Panc1 (cell line): ENCODE data around the gene CHST15.

Experiments
- POLR2AphosphoS5 ChIP-seq: IDR thresholded peaks from 2 replicates; pipeline ENCODE4 v1.6.1; 2012; ENCODE audit warnings: mild to moderate bottlenecking, low read depth, low read length, moderate library complexity
- SIN3A ChIP-seq: IDR thresholded peaks from 2 replicates; pipeline ENCODE4 v1.6.1; 2012; ENCODE audit warnings: low read depth, mild to moderate bottlenecking, low read length, moderate library complexity, borderline replicate concordance; ENCODE audit not compliant: insufficient read depth
- TF ChIP-seq, protein P1 (sequence below): fragments of 450-650 bp; IDR thresholded peaks from 2 replicates; pipeline ENCODE4 v1.5.1; 2017; ENCODE audit warnings: mild to moderate bottlenecking
- TF ChIP-seq, protein P2 (sequence below), 2 experiments: IDR thresholded peaks; 2 replicates each; pipeline ENCODE4 v1.6.1; 2011 to 2012; ENCODE audit warnings: low read depth in 2 of 2, control low read depth in 1 of 2, low read length in 1 of 2, mild to moderate bottlenecking in 1 of 2, moderate library complexity in 1 of 2; ENCODE audit not compliant: insufficient read depth in 1 of 2

DNA sequence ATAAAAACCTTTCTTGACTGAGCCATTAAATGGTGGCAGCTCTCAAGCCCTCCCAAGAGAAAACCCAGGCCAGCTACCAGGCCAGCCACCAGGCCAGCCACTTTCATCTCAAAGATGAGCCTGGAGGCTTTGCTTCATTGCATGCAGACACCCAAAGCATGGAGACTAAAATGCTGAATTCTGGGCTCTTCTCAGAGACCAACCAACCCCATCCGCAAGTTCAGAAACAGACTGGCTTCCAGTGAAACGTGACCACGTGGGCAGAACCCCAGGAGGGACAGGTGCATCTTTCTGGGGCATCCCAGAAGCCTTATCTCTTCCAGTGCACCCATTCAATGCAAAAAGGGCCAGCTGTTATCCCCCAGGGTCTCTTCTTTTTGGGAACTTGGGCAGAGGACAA is 20.9 kb downstream of the CHST15 start:
- TF ChIP-seq, protein P1, sequence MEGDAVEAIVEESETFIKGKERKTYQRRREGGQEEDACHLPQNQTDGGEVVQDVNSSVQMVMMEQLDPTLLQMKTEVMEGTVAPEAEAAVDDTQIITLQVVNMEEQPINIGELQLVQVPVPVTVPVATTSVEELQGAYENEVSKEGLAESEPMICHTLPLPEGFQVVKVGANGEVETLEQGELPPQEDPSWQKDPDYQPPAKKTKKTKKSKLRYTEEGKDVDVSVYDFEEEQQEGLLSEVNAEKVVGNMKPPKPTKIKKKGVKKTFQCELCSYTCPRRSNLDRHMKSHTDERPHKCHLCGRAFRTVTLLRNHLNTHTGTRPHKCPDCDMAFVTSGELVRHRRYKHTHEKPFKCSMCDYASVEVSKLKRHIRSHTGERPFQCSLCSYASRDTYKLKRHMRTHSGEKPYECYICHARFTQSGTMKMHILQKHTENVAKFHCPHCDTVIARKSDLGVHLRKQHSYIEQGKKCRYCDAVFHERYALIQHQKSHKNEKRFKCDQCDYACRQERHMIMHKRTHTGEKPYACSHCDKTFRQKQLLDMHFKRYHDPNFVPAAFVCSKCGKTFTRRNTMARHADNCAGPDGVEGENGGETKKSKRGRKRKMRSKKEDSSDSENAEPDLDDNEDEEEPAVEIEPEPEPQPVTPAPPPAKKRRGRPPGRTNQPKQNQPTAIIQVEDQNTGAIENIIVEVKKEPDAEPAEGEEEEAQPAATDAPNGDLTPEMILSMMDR, result no peak
- TF ChIP-seq, protein P2, sequence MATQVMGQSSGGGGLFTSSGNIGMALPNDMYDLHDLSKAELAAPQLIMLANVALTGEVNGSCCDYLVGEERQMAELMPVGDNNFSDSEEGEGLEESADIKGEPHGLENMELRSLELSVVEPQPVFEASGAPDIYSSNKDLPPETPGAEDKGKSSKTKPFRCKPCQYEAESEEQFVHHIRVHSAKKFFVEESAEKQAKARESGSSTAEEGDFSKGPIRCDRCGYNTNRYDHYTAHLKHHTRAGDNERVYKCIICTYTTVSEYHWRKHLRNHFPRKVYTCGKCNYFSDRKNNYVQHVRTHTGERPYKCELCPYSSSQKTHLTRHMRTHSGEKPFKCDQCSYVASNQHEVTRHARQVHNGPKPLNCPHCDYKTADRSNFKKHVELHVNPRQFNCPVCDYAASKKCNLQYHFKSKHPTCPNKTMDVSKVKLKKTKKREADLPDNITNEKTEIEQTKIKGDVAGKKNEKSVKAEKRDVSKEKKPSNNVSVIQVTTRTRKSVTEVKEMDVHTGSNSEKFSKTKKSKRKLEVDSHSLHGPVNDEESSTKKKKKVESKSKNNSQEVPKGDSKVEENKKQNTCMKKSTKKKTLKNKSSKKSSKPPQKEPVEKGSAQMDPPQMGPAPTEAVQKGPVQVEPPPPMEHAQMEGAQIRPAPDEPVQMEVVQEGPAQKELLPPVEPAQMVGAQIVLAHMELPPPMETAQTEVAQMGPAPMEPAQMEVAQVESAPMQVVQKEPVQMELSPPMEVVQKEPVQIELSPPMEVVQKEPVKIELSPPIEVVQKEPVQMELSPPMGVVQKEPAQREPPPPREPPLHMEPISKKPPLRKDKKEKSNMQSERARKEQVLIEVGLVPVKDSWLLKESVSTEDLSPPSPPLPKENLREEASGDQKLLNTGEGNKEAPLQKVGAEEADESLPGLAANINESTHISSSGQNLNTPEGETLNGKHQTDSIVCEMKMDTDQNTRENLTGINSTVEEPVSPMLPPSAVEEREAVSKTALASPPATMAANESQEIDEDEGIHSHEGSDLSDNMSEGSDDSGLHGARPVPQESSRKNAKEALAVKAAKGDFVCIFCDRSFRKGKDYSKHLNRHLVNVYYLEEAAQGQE (IDR thresholded peaks at IDR 0.05; ENCODE audit: insufficient read depth in 1 of 2, low read depth in 2 of 2, low read length in 1 of 2), result no peak
- TF ChIP-seq POLR2AphosphoS5 (no peak), SIN3A (no peak)
